ENCODE results near the gene PLA2G3. TPM values are rescaled to one million over a fixed set of nuclear protein-coding genes. Genes with fewer than 3 reads are reported as not detected.

Gene PLA2G3
- total and polyA plus RNA-seq, 2 of the 8 experiments (the other 6 are each of a cell fraction or from before 2014, with no cell fraction given) = 18.1 to 25.9 TPM

- peak overlapping the region; percentile 28; the same call in 1 of the 2 replicates for H2BK5ac ChIP-seq (ENCODE audit: low read depth, low read length)
- ChIA-PET POLR2A (ENCODE audit: partially characterized antibody) (interaction anchor here (0.9 to 1.8 kb wide), 5 partner anchors 11 to 130 kb away, joined by 3 to 23 read pairs (median 5); partner anchors contain the start of genes MORC2 and TUG1), CTCF (ENCODE audit: partially characterized antibody) (interaction anchor here (1.2 to 16.8 kb wide), 8 partner anchors 8 to 94 kb away, joined by 3 to 207 read pairs (median 5); partner anchors contain the start of genes PLA2G3, SELENOM and SMTN)
- no peak overlapping the region for H4K5ac ChIP-seq (ENCODE audit: insufficient read length, low read depth, low read length)
- H3K36me3 ChIP-seq (ENCODE audit: control insufficient read depth in 2 of 4, insufficient read depth in 4 of 4, low read length in 3 of 4) = no peaks in the 10 kb centered on the region
- no peak overlapping the region for H4K91ac ChIP-seq (replicated peaks; ENCODE audit: insufficient read length, low read length)
- H2BK120ac ChIP-seq (replicated peaks; ENCODE audit: low read depth, low read length) = no peak overlapping the region
- peaks cover 4% of the 10 kb centered on the region; the same call in 1 of the 2 replicates for H3K23me2 ChIP-seq (ENCODE audit: low read depth, low read length)
- no peaks in the 10 kb centered on the region for H3K79me2 ChIP-seq (ENCODE audit: control insufficient read depth in 1 of 2, insufficient read depth in 2 of 2, low read length in 2 of 2)
- H3K27ac ChIP-seq (ENCODE audit: low read depth, low read length) = no peak overlapping the region
- 0 out of 2 replicates have a peak overlapping the region, but pooled peaks have one; percentile 6 for H2BK15ac ChIP-seq (ENCODE audit: low read length)
- peak overlapping the region in 1 of 4 experiments; percentile 36; a peak in 2 of 8 replicates for H3K4me3 ChIP-seq (ENCODE audit: extremely low read depth in 1 of 4, insufficient read depth in 2 of 4, low read depth in 3 of 4, low read length in 4 of 4)
- no peak overlapping the region for H3K56ac ChIP-seq (replicated peaks; ENCODE audit: insufficient read length, low read depth, low read length)
- H2AK5ac ChIP-seq (ENCODE audit: low read depth, low read length) = no peak overlapping the region
- 0 out of 2 replicates have a peak overlapping the region, but pooled peaks have one; percentile 7 for H2BK12ac ChIP-seq (ENCODE audit: low read depth, low read length)
- no peak overlapping the region for H3K23ac ChIP-seq (ENCODE audit: insufficient read length)
- peaks cover 5 to 19% (median 14%) of the 10 kb centered on the region in 4 experiments for H3K4me1 ChIP-seq (replicated peaks in 1 of 4; ENCODE audit: control insufficient read depth in 3 of 4, insufficient read depth in 4 of 4, low read length in 3 of 4)
- H2AFZ ChIP-seq (ENCODE audit: low read length) = no peak overlapping the region
- no peak overlapping the region for H3K18ac ChIP-seq (ENCODE audit: extremely low read depth, low read length)
- no peaks in the 10 kb centered on the region; a peak in 1 of 7 replicates for H3K27me3 ChIP-seq (replicated peaks in 1 of 4; ENCODE audit: control insufficient read depth in 3 of 4, extremely low read depth in 1 of 4, insufficient read depth in 3 of 4, low read length in 3 of 4)
- H3K4ac ChIP-seq (replicated peaks; ENCODE audit: insufficient read length, low read depth, low read length) = peak overlapping the region; percentile 54
- no peak for FAIRE-seq
- H3K14ac ChIP-seq (ENCODE audit: insufficient read length) = no peak overlapping the region
- 87% methylated on average over 6 of the region's 6 CpGs; no CpG with 5 or more reads in 1 of the 2 experiments for WGBS, 2 experiments (ENCODE audit: extremely low coverage in 1 of 2, insufficient coverage in 1 of 2, insufficient read length in 1 of 2, insufficient replicate concordance in 2 of 2, low coverage in 1 of 2, low lambda C conversion rate in 2 of 2, missing lambda C conversion rate in 1 of 2)
- no peak overlapping the region for H3K9ac ChIP-seq (replicated peaks in 1 of 4; ENCODE audit: extremely low read depth in 1 of 4, low read depth in 3 of 4, low read length in 3 of 4)
- no peaks in the 10 kb centered on the region for H3K9me3 ChIP-seq (ENCODE audit: insufficient read depth in 2 of 2, low read depth in 1 of 2, low read length in 1 of 2)
- no peak for DNase-seq (ENCODE audit: low read depth in 1 of 2, low spot score in 2 of 2)
- H3K4me2 ChIP-seq (ENCODE audit: insufficient read depth in 1 of 2, low read depth in 2 of 2, low read length in 2 of 2) = peak overlapping the region in 1 of 2 experiments; percentile 69; a peak in 3 of 4 replicates
- H4K8ac ChIP-seq (ENCODE audit: extremely low read depth, insufficient read depth, low read length) = no peak overlapping the region
- no peaks in the 10 kb centered on the region for H4K20me1 ChIP-seq (replicated peaks in 1 of 2; ENCODE audit: control insufficient read depth in 1 of 2, insufficient read depth in 2 of 2, low read length in 2 of 2)
- H2BK20ac ChIP-seq (ENCODE audit: low read length) = no peak overlapping the region
- no peaks in the 10 kb centered on the region for H3K79me1 ChIP-seq (ENCODE audit: low read depth, low read length)
- no peak for TF ChIP-seq SRF (IDR thresholded peaks at IDR 0.05; ENCODE audit: low read depth, low read length)
- no peak for TF ChIP-seq POU5F1 (IDR thresholded peaks at IDR 0.05; ENCODE audit: low read depth, low read length)
- TF ChIP-seq SIRT6 (IDR thresholded peaks at IDR 0.05; ENCODE audit: low read length) = no peak
- no peak for TF ChIP-seq CHD2 (IDR thresholded peaks at IDR 0.05; ENCODE audit: low read length)
- no peak for TF ChIP-seq MAFK (IDR thresholded peaks at IDR 0.05; ENCODE audit: low read depth, low read length)
These were observed 40.9 kb downstream of the PLA2G3 start for GRCh38 chr22:31099386-31099785.

All from H1 (cell line).